ENCODE data around the gene KCNH6.

The KCNH6 gene

GRCh38 chr17:63552211-63552610, 29.1 kb downstream of the KCNH6 start:
- DNase-seq (ENCODE audit: low spot score): no peak

DNA sequence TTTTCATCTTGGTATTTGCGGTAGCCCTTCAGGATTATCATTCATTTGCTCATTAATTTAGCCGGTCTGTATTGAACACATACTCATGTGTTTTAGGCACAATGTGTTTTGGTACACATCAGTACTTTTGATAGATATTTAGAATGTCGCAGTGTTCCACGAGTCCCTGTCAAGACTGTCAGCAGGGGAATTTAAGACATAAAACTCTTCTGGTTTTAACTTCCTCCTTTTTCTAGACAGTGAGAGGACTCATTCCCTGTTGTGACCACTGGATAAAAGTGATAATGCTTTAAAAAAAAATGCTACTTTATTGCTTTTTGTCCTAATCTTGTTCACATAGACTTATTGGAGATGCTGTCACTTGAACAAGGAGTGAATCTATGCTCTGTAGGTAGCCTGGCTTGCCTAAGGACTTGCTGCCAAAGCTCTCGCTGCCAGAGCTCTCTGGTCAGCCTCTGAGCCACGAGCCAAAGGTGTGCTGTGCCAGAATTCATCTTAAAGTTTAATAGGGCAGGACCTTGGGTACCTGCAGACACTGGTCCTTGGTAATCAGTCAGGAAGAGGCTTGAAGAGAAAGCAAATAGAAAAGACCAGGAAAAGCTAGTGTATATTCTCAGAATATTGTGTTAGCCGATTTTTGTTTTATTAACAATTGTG, 32.5 kb downstream of the KCNH6 start:
- no peak for DNase-seq (ENCODE audit: low spot score)

DNA sequence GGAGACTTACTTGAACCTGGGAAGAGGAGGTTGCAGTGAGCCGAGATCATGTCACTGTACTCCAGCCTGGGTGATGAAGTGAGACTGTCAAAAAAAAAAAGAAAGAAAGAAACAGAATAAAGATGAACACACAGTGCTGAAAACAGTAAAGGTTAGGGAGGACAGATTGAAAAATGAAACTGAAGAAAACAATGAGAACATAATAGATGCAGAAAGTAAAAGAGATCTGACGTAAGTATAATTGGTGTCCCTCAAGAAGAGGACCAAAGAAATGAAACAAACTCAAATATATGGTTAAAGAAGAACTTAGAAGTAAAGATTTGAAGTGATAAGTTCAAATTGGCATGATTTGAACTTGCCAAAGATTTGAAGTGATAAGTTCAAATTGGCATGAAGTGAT, 34.3 kb downstream of the KCNH6 start:
- no peak for DNase-seq (ENCODE audit: low spot score)

- no peak for DNase-seq (ENCODE audit: low spot score)
Observed at GRCh38 chr17:63558441-63558840, 35.3 kb downstream of the KCNH6 start.

DNA sequence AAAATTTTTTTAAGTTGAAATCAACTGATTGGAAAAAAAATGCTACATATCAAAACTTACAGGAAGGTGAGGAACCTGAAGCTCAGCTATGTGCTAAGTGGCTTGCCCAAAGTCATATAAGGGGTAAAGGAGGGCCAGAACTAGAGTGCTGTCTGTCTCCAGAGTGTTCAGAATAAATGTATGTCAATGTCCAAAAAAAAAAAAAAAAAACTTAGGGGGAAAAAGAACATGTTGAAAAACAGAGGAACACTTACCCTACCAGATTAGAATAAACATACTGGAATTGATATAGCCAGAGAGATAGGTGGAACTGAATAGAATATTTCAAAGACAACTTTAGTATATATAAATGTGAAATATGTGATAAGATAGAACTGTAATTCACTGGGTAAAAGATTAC, 38.7 kb downstream of the KCNH6 start:
- no peak for DNase-seq (ENCODE audit: low spot score)

DNA sequence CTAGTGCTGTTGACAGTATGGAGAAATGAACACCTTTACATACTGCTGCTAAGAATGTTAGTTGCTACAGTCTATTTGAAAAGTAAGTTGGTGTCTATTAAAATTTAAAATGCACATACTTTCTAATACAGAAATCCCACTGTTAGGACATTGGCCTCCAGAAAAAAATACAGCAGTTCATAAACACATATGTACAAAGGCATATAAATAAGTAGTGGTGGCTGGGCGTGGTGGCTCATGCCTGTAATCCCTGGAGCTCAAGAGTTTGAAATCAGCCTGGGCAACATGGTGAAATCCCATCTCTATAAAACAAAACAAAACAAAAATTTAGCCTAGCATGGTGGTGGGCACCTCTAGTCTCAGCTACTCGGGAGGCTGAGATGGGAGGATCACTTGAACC, 40.2 kb downstream of the KCNH6 start:
- no peak for DNase-seq (ENCODE audit: low spot score)

GRCh38 chr17:63564562-63564961, 41.4 kb downstream of the KCNH6 start:
- no peak for DNase-seq (ENCODE audit: low spot score)

DNA sequence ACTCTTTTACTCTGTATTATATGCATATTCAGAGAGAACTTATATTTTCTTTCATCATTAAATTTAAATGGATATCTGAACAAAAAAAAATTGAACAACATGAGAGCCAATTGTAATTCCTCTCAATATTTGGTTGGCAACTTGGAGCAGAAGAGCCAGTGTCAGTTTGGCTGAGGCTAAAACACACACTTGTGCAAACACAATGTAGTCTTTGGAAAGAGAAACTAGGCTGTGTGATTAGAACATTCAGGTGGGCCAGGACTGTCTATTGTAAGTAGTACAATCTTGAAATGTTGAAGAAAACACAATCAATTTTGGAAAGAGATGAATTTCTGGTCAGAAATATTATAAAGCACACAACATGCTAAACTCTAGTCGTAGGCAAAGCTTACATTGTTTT, 44.1 kb downstream of the KCNH6 start:
- no peak for DNase-seq (ENCODE audit: low spot score)

DNA sequence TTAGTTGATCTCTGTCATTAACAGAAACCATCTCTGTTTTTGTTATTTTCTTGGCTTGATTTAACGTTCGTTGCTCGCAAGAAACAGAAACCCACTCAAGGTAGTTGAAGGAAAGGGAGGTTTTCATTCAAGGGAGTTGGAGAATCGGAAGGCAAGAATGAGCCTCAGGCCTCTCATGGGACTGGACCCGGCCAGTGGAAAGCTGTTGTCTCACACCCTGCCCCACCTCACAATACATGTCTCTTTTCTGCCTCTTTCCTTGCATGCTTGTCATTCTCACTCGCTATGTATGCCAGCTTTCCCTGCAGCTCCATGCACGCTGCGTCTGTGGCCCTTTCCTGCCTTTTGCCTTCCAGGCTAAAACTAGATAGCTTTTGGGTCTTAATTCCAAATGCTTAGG, 45.4 kb downstream of the KCNH6 start:
- DNase-seq (ENCODE audit: low spot score): no peak

GRCh38 chr17:63571632-63572310, 48.6 kb downstream of the KCNH6 start:
- no peak for DNase-seq (ENCODE audit: low spot score)

GRCh38 chr17:63573634-63574033, 50.5 kb downstream of the KCNH6 start:
- DNase-seq (ENCODE audit: low spot score): no peak

GRCh38 chr17:63578027-63578768, 55.0 kb downstream of the KCNH6 start:
- no peak for DNase-seq (ENCODE audit: low spot score)

GRCh38 chr17:63578769-63579111, 55.6 kb downstream of the KCNH6 start:
- no peak for DNase-seq (ENCODE audit: low spot score)

GRCh38 chr17:63579633-63580032, 56.5 kb downstream of the KCNH6 start:
- DNase-seq (ENCODE audit: low spot score): no peak

DNA sequence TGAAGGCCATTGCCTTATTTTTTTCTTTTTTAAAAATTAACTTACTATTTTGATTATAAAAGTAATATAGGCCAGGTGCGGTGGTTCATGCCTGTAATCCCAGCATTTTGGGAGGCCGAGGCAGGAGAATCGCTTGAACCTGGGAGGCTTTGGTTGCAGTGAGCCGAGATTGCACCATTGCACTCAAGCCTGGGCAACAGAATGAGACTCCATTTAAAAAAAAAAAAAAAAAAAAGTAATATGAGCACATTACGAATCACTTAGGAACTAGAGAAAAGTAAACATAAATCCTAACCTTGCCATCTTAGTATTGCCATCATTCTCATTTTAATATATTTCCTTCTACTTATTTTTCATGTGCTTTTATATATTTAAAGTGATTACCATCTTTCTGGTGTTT, 64.6 kb downstream of the KCNH6 start:
- no peak for DNase-seq (ENCODE audit: low spot score)

DNA sequence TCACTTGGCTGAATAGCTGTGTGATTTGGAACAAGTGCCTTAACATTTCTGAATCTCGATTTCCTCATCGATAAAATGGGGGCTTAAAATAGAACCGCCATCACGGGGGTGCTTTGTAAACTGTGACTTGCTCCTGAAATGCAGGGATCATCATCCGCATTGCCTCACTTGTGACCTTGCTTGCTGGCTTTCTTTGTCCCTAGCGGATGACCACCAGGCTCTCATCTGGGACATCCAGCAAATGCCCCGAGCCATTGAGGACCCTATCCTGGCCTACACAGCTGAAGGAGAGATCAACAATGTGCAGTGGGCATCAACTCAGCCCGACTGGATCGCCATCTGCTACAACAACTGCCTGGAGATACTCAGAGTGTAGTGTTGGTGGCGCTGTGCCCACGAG, 65.6 kb downstream of the KCNH6 start:
- no peak for DNase-seq (ENCODE audit: low spot score)

- no peak for DNase-seq (ENCODE audit: low spot score)
Observed at GRCh38 chr17:63589646-63590045, 66.5 kb downstream of the KCNH6 start.

- no peak for DNase-seq (ENCODE audit: low spot score)
Observed at GRCh38 chr17:63592797-63593196, 69.6 kb downstream of the KCNH6 start.

- no peak for DNase-seq (ENCODE audit: low spot score)
Observed at GRCh38 chr17:63595132-63595531, 72.0 kb downstream of the KCNH6 start.

All from NAMALWA (cell line).